PFSK-1 (cell line): ENCODE results near the gene ARAP1.

Experiments
- SIN3A ChIP-seq: IDR thresholded peaks from 2 replicates; pipeline ENCODE4 v1.6.1; 2012; ENCODE audit warnings: mild to moderate bottlenecking, low read length, moderate library complexity, borderline replicate concordance; ENCODE audit not compliant: insufficient read depth
- TAF1 ChIP-seq: IDR thresholded peaks from 2 replicates; pipeline ENCODE4 v1.6.1; 2012; ENCODE audit warnings: low read length, control low read depth, borderline replicate concordance; ENCODE audit not compliant: insufficient read depth

- TF ChIP-seq SIN3A, result no peak
- TF ChIP-seq TAF1, result no peak
Measured at GRCh38 chr11:72670041-72670440, 82.2 kb downstream of the ARAP1 start.
